Gastrocnemius medialis (tissue), 4 donors: ENCODE data around the gene ADGRV1. TPM values are rescaled to one million over a fixed set of nuclear protein-coding genes. Genes with fewer than 3 reads are reported as not detected.
"Not testable (repeated sequence)": the region's sequence is repeated elsewhere in the genome, so short reads cannot be mapped to it uniquely, and the experiment has no call there.

Experiments
- ATAC-seq, 2 donors: fragments of 150-250 bp; one replicate each; pipeline ENCODE4 v1.9.1; 2016
- DNase-seq, 2 donors: peaks; one replicate each; pipeline ENCODE4 v3.0.0-alpha.2; 2019
- H3K27ac ChIP-seq, 4 donors: fragments of 200-600 bp; sonication (generic); 1 replicate in 1 of 4; 2 replicates in 3 of 4; pipeline ENCODE4 v1.5.1; 2016 to 2018; ENCODE audit warnings: mild to moderate bottlenecking in 2 of 4, moderate library complexity in 1 of 4
- H3K27me3 ChIP-seq, 3 donors: fragments of 200-600 bp; sonication (generic) in 2 of 3; 1 replicate in 1 of 3; 2 replicates in 2 of 3; pipeline versions ENCODE4 v1.5.1 to v1.6.0; 2016 to 2019; ENCODE audit warnings: mild to moderate bottlenecking in 1 of 3, moderate library complexity in 1 of 3
- H3K36me3 ChIP-seq, 2 donors: fragments of 200-600 bp; sonication (generic) in 1 of 2; one replicate each; pipeline ENCODE4 v1.5.1; 2017 to 2018
- H3K4me1 ChIP-seq, 2 donors: fragments of 200-600 bp; sonication (generic) in 1 of 2; one replicate each; pipeline ENCODE4 v1.5.1; 2016 to 2017; ENCODE audit warnings: mild to moderate bottlenecking in 2 of 2
- H3K4me3 ChIP-seq, 4 donors: fragments of 200-600 bp; sonication (generic) in 3 of 4; 1 replicate in 1 of 4; 2 replicates in 3 of 4; pipeline ENCODE4 v1.5.1; 2016 to 2019; ENCODE audit warnings: mild to moderate bottlenecking in 2 of 4
- H3K9me3 ChIP-seq, 3 donors: fragments of 200-600 bp; sonication (generic) in 2 of 3; 1 replicate in 1 of 3; 2 replicates in 2 of 3; pipeline ENCODE4 v1.5.1; 2016 to 2019
- POLR2A ChIP-seq, 2 donors: fragments of 450-650 bp; IDR thresholded peaks; one replicate each; pipeline ENCODE4 v1.6.1; 2017; ENCODE audit warnings: antibody characterized with exemption in 2 of 2, mild to moderate bottlenecking in 2 of 2, moderate library complexity in 2 of 2
- in situ Hi-C, 4 donors: fragments of 200-750 bp; cut with MboI; loops; one replicate each; pipeline versions ENCODE4 v1.15.0 to v1.8.0; 2017; ENCODE audit warnings: low sequenced_read_pairs in 4 of 4
- intact Hi-C: fragments of 100-400 bp; cut with DNase I; formaldehyde crosslinking; loops from one replicate; pipeline ENCODE4 v1.15.1; 2023; ENCODE audit warnings: low total_unique reads
- total RNA-seq, 4 donors: library from RNA; depleted of rRNA; stranded (reverse); fragments of >200 nt; gene quantifications; one replicate each; pipeline versions ENCODE4 v1.1.0 to v1.2.3, GENCODE V29; 2016
- TF ChIP-seq, protein P1 (sequence below), 5 experiments: fragments of 450-650 bp in 3 of 5; fragments of 200-600 bp in 2 of 5; sonication (generic) in 2 of 5; IDR thresholded peaks in 4 of 5; conservative IDR thresholded peaks in 1 of 5; 1 replicate in 4 of 5; 2 replicates in 1 of 5; pipeline ENCODE4 v1.5.1; 2016 to 2019; ENCODE audit warnings: antibody characterized with exemption in 5 of 5, mild to moderate bottlenecking in 3 of 5, moderate library complexity in 3 of 5

The ADGRV1 gene
- total RNA-seq, 4 donors from 2014 or later = 0.22 to 0.41 TPM; not detected in 2

- no peak overlapping the region for H3K27ac ChIP-seq
- H3K36me3 ChIP-seq = no peaks in the 10 kb centered on the region
- no peaks in the 10 kb centered on the region for H3K4me1 ChIP-seq
- no peak for TF ChIP-seq POLR2A (IDR thresholded peaks at IDR 0.05)
- TF ChIP-seq, protein P1, sequence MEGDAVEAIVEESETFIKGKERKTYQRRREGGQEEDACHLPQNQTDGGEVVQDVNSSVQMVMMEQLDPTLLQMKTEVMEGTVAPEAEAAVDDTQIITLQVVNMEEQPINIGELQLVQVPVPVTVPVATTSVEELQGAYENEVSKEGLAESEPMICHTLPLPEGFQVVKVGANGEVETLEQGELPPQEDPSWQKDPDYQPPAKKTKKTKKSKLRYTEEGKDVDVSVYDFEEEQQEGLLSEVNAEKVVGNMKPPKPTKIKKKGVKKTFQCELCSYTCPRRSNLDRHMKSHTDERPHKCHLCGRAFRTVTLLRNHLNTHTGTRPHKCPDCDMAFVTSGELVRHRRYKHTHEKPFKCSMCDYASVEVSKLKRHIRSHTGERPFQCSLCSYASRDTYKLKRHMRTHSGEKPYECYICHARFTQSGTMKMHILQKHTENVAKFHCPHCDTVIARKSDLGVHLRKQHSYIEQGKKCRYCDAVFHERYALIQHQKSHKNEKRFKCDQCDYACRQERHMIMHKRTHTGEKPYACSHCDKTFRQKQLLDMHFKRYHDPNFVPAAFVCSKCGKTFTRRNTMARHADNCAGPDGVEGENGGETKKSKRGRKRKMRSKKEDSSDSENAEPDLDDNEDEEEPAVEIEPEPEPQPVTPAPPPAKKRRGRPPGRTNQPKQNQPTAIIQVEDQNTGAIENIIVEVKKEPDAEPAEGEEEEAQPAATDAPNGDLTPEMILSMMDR (IDR thresholded peaks at IDR 0.05 in 4 of 5, conservative IDR thresholded peaks at IDR 0.05 in 1 of 5) = no peak
- DNase-seq = no peak
- H3K9me3 ChIP-seq = no peaks in the 10 kb centered on the region
- H3K4me3 ChIP-seq = no peak overlapping the region
- H3K27me3 ChIP-seq = no peaks in the 10 kb centered on the region
- in situ Hi-C loops = no loop called here
- ATAC-seq = no peak
- intact Hi-C loops = no loop called here
Measured at GRCh38 chr5:90618071-90618470, 59.5 kb downstream of the ADGRV1 start.

GRCh38 chr5:90619762-90620161, 61.2 kb downstream of the ADGRV1 start:
- H3K27ac ChIP-seq, intact Hi-C loops, H3K4me1 ChIP-seq, ATAC-seq, DNase-seq, H3K4me3 ChIP-seq, H3K9me3 ChIP-seq, H3K27me3 ChIP-seq, H3K36me3 ChIP-seq, in situ Hi-C loops: not testable (repeated sequence)

DNA sequence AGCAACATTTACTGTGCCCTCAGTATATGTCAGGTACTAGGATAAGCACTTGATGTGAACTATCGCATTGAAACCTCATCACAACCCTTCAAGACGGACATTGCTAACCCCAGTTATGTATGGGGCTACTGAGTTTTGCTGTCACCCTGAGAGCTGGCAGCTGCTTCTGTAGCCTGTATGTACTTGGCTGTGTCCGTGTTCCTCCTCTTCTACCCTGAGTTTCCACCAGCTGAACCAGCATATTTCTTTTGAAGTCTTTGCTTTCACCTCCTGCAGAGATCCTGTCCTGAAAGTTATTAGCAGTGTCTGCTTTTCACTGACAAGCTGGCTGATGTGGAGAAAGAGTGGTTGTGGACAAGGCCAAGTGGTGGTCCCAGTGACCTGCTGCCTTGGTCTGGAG, 63.3 kb downstream of the ADGRV1 start:
- Histone ChIP-seq H3K9me3 (no peaks in the 10 kb centered on the region), H3K27me3 (no peaks in the 10 kb centered on the region), H3K36me3 (no peaks in the 10 kb centered on the region), H3K4me1 (no peaks in the 10 kb centered on the region), H3K27ac (no peak overlapping the region), H3K4me3 (no peak overlapping the region)
- TF ChIP-seq POLR2A (IDR thresholded peaks at IDR 0.05) = no peak
- TF ChIP-seq, protein P1 (IDR thresholded peaks at IDR 0.05 in 4 of 5, conservative IDR thresholded peaks at IDR 0.05 in 1 of 5) = no peak
- intact Hi-C loops = no loop called here
- ATAC-seq (no peak), DNase-seq (no peak)
- in situ Hi-C loops = no loop called here

GRCh38 chr5:90626493-90626892, 67.9 kb downstream of the ADGRV1 start:
- DNase-seq = no peak
- Histone ChIP-seq H3K4me3 (no peak overlapping the region), H3K4me1 (no peaks in the 10 kb centered on the region), H3K27ac (no peak overlapping the region), H3K36me3 (no peaks in the 10 kb centered on the region), H3K9me3 (no peaks in the 10 kb centered on the region), H3K27me3 (no peaks in the 10 kb centered on the region)
- in situ Hi-C loops (no loop called here), intact Hi-C loops (no loop called here)
- no peak for TF ChIP-seq POLR2A (IDR thresholded peaks at IDR 0.05)
- TF ChIP-seq, protein P1 (IDR thresholded peaks at IDR 0.05 in 4 of 5, conservative IDR thresholded peaks at IDR 0.05 in 1 of 5) = no peak
- ATAC-seq = no peak

DNA sequence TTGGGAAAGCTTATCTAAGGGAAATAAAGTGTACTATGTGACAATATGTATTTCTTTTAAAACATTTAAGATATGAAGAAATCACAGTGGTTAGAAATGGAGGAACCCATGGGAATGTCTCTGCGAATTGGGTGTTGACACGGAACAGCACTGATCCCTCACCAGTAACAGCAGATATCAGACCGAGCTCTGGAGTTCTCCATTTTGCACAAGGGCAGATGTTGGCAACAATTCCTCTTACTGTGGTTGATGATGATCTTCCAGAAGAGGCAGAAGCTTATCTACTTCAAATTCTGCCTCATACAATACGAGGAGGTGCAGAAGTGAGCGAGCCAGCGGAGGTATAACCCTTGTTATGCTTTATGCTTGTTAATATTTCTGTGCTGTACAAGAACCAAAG, 69.9 kb downstream of the ADGRV1 start:
- no peaks in the 10 kb centered on the region for H3K9me3 ChIP-seq
- H3K4me3 ChIP-seq = no peak overlapping the region
- no peaks in the 10 kb centered on the region for H3K27me3 ChIP-seq
- TF ChIP-seq, protein P1 (IDR thresholded peaks at IDR 0.05 in 4 of 5, conservative IDR thresholded peaks at IDR 0.05 in 1 of 5) = no peak
- no peak for TF ChIP-seq POLR2A (IDR thresholded peaks at IDR 0.05)
- in situ Hi-C loops = no loop called here
- H3K36me3 ChIP-seq = no peaks in the 10 kb centered on the region
- H3K4me1 ChIP-seq = no peaks in the 10 kb centered on the region
- H3K27ac ChIP-seq = no peak overlapping the region
- DNase-seq = no peak
- intact Hi-C loops = no loop called here
- ATAC-seq = no peak
